GM12872 (cell line): ENCODE data around the gene GNAT2.

ENCODE experiments used
- CTCF ChIP-seq: IDR thresholded peaks from 3 replicates; pipeline ENCODE4 v1.5.1; 2011; ENCODE audit warnings: low read depth, mild to moderate bottlenecking, low read length, moderate library complexity; ENCODE audit not compliant: insufficient read depth

GNAT2 gene

GRCh38 chr1:109659145-109659544 lies 39.7 kb upstream of the GNAT2 start:
- no peak for TF ChIP-seq CTCF

- TF ChIP-seq CTCF, result no peak
Observed at GRCh38 chr1:109658533-109659042, 39.2 kb upstream of the GNAT2 start.

- TF ChIP-seq CTCF, result no peak
Observed at GRCh38 chr1:109657970-109658369, 38.6 kb upstream of the GNAT2 start.

- no peak for TF ChIP-seq CTCF
Observed at GRCh38 chr1:109657395-109657794, 38.0 kb upstream of the GNAT2 start.

- no peak for TF ChIP-seq CTCF
Observed at GRCh38 chr1:109655615-109656519, 36.5 kb upstream of the GNAT2 start, which contains the start of gene GSTM4. Gene GSTM4 (plus strand): TSS chr1:109656099. CDS start chr1:109656390, 291 bp downstream.

- TF ChIP-seq CTCF, result no peak
Observed at GRCh38 chr1:109654519-109654918, 35.1 kb upstream of the GNAT2 start.

- no peak for TF ChIP-seq CTCF
Observed at GRCh38 chr1:109653306-109653705, 33.9 kb upstream of the GNAT2 start.
